Stimulated activated CD4-positive, alpha-beta T cell treated with anti-CD3 and anti-CD28 coated beads, Interleukin-4, amount 100 ng/mL, for 1 hour (primary cell): ENCODE data around the gene PXYLP1.
"Not testable (repeated sequence)": the region's sequence is repeated elsewhere in the genome, so short reads cannot be mapped to it uniquely, and the experiment has no call there.

ENCODE experiments used
- DNase-seq: peaks from one replicate; pipeline ENCODE4 v3.0.0-alpha.2; 2020

PXYLP1 gene

DNA sequence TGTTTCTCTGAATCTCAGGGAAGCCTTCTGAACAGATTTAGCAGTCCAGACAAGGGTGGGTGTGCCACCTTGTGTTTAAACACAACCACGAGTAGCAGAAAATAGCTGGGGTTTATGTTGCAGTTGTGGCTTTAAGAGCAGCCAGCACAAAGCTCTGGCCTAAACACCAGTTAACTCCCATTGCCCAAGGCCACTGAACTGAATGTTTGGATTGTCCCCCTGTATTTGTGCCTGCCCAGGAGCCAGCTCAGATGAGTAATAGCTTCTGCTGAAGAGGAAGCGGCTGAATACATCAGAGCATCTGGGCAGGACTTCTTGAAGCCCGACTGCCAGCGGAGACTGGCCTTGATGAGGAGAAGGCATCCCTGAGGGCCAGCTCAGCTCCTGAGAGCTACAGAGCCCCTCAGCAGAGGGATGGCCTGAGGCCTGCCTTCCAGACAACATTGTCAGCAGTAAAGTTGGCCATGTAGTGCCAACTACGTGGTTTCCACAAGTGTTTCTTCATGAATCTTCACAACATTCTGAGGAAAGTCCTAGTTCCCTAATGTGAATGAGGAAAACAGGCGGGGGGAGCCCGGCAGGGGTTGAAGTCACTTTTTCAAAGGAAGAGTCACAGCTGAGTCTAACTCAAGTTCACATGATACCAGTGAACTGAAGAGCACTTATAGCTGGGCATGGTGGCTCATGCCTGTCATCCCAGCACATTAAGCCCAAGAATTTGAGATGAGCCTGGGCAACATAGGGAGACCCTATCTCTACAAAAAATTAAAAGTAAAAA, 70.9 kb downstream of the PXYLP1 start:
- DNase-seq: no peak

DNA sequence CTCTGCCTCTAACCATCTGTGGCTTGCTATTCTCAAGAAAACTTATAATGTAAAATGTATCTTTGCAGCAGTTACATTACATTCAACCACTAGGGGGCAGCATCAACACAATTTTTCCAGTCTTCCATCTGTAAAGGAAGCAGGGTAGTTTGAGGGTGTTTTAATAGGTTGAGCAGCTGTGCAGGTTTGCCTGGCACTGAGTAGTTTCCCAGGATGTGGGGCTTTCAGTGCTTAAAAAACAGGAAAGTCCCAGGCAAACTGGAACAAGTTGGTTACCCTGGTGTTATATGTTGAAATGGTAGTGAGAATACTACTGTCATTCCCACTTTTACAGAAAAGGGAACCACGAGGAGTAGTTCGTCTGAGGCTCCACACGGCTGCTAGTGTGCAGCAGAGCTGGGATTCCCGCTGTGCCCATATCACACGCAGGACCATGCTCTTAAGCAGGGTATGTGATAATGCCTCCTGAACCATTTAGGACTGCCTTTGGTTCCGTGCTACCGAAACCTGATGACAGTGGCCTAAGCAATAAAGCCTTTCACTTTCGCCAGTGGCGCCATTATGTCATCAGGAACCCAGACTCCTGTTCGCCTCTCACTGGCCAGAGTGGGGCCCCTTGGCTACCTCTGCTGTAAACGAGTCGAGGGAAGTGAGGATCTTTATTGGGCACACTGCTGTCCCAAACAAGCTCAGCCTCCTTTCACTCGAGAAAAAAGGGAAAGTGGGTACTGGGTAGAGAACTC, 72.0 kb downstream of the PXYLP1 start:
- DNase-seq: no peak

DNA sequence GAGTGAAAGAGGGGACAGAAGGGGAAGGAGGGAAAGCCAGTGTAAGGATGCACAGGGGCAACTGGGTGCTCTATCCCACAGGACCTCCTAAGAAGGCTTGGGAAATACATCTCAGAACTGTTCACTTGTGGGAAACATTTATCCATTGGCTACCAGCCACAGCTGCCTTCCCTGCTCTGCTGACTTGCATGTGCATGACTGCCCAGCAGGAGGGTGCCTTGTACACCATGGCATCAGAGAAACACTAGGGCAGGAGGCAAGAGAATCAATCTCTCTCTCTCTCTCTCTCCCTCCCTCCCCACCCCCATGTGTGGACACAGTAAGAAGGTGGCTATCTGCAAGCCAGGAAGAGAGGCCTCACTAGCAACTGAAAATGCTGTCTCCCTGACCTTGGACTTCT, 73.8 kb downstream of the PXYLP1 start:
- no peak for DNase-seq

DNA sequence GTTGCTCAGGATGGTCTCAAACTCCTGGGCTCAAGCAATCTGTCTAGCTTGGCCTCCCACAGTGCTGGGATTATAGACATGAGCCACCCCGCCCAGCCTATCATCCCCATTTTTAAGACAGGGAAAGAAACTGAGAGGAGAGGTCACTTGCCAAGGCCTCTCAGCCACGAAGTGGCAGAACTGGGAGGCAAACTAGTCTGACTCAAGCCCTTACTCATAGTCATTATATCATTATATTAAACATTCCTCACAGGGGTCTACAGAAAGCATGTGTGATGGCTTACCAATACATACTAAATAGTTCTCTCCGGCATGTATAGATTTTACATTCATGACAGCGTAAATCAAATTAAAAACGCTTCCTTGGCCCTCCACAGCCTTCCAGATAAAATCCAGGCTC, 74.7 kb downstream of the PXYLP1 start:
- no peak for DNase-seq

DNA sequence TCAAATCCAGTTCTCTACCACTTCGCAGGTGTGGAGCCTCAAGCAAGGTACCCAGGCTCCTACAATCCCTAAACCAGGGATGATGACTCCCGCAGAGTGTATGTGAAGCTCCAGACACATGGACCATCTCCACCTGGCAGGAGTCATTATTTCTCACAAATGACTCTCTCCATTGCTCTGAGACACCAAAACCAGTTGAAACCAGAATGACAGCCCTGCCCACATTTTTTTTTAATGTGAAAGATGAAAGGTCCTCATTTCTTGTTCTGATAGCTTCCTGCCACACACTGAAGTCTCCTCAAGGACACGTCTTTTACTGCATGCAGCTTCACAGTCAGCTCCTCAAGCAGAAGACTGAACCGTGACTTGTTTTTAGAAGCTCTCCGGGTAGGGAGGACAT, 75.3 kb downstream of the PXYLP1 start:
- no peak for DNase-seq

DNA sequence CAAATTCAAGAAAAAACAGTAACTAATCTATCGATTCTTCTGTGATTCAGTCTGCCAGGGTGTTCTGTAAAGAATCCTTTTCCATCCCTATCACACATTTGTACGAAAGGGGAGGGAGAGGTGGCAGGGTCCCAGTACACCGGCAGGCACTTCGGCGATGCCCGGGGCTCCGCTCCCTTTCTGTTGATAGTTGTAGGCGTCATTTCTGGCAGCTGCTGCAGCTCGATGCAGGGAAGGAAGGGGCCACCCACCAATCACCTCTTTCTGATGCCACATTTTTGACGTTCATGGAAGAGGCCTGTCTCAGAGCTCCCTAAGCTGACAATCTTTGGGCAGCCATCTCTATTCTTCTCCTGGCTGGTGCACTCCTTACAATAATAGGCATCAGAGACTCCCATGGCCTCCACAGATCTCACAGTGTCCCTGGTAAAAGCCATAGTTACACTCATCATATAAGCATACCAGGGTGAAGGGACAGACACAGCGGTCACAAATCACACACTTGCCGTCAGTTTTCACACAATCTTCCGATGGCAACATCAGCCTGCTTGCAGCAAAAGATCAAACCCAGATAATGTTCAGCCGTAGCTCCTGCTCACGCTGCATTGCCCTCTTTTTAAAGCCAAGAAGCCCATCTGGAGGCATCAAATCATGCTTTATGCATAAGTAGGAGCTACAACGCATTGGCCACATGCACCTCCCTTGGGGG, 75.9 kb downstream of the PXYLP1 start:
- DNase-seq: no peak

DNA sequence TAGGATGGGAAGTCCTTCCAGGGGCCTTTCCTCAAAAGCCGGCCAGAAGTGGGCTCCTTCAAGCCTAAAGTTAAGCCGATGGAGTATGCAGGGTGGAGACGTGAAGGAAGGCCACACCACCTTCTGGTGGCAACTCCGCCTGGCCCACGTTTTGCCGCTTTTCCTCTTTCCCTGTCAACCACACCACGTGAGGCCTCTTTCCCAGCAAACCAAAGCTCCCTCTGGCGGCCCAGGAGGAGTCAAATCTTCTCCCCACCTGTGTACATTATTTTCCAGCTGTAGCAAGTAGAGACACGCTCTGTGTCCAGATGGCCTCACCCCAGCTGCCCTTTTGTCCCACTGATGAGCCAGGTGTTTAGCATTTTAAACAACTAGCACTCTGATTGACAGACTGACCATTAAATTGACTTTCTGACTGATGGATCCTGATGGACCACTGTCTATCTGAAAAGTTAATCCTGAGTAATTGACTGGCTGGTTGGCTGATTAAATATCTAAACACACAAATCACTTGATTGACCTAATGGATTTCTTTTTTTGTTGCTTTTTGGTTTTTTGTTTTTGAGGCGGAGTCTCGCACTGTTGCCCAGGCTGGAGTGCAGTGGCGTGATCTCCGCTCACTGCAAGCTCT, 77.1 kb downstream of the PXYLP1 start:
- DNase-seq: no peak

DNA sequence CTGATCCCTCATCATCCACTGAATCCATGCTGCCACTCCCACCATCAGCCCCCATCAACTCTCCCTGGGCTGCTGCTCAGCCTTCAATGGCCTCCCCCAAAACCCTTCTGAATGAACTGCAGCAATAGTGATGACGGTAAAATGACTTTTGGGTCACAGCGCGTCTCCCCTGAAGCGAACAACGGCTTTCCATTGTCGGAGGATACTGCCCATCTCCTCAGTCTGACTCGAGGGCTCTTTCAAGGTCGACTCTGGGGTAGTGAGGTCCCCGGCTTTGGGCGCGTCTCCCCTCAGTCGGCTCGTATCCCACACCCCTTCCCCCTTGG, 79.5 kb downstream of the PXYLP1 start:
- no peak for DNase-seq

DNA sequence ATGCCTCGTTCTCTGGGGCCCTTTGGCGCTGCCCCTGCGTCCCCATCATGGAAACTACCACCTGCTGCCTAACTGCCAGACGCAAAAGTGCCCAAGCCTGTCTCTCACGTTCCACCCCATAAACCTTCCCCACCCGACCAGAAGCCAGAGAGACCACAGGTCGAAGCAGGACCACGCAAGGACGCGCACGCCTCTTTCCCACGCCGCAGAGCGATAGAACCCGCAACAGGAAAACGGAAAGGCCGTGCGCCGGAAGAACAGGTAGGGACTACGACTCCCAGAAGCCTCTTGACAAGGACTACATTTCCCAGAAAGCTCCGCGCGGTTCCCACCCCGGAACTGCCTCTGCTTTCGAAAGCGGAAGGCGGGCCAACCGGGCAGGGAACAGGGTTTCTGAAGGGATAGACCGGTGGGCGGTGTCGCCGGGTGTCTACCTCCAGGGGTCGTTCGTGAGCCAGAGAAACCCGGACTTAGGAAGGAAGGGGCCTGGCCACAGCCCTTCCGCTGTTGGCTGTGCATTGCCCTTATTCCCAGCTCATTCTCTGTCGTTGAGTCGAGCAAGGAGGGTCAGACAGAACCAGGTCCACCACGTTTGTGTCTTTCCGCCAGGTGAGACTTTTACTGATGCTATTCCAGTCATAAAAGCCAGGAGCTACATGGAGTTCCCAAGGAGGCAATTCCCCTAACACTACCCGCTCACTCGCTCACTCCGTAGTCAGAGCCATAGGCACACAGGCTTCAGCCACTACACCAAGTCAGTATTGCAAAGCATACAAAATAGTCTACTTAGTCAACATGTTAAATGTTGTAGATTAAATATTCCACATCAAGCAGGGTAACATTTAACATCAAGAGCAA, 80.1 kb downstream of the PXYLP1 start:
- peak; percentile 96 for DNase-seq

DNA sequence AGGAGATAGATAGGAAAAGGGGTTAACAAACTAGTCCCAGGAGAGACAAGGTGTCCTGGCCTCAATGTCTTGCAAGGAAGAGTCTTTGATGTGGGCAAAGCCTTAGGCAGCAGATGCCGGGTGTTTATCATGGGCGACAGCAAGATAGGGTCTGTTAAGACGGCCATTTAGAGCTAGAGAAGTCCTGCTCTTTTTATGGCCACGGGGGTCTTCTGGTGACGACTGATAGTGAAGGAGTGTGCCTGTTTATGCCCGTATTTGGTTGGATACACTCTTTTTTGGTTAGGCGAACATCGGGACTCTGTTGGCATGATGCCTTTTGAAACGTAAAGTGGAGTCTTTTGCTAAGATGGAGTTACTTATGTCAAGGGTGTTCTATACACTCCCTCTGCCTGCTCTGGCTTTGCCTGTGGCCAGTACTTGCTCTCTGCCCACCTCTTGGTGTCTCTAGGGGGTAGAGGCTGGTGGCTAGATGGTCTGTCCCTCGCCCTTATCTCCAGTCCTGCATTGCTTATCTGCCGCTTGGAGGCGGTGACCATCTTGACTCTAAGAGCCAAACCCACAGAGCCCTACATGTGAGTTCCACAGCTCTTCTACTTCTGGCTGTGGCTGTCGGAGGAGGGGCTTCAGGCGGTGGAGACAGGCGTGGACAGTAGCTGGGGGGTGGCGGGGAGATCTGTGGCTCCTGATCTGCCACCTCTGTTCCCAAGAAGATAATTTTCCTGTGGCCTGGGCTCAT, 80.9 kb downstream of the PXYLP1 start:
- no peak for DNase-seq

DNA sequence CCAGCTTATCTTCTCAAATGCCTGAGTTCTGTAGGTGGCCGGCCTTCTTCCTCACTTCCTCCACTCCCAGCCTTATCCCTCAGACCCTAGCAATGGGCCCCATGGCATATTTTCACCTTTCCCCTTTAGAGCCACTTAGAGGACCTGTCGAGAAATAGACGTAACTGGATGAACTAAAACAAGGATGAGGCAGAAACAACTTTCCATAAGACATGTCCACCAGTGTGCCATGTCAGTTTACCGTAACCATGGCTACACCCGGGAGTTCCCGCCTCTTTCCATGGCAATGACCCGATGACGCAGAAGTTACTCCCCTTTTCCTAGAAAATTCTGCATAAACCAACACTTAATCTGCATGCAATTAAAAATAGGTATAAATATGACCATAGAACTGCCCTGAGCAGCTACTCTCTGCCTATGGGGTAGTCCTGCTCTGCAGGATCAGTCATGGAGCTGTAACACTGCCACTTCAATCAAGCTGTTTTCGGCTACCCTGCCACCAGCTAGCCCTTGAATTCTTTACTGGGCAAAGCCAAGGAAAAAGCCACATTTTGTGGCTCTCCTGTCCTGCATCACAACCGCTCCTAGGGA, 81.6 kb downstream of the PXYLP1 start:
- no peak for DNase-seq

DNA sequence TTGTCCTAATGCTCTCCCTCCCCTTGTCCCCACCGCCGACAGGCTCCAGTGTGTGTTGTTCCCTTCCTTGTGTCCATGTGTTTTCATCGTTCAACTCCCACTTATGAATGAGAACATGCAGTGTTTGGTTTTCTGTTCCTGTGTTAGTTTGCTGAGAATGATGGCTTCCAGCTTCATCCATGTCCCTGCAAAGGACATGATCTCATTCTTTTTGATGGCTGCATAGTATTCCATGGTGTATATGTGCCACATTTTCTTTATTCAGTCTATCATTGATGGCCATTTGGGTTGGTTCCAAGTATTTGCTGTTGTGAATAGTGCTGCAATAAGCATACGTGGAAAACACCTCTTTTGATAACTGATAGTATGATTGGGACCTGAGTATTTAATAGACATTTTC, 82.8 kb downstream of the PXYLP1 start:
- not testable (repeated sequence) for DNase-seq

DNA sequence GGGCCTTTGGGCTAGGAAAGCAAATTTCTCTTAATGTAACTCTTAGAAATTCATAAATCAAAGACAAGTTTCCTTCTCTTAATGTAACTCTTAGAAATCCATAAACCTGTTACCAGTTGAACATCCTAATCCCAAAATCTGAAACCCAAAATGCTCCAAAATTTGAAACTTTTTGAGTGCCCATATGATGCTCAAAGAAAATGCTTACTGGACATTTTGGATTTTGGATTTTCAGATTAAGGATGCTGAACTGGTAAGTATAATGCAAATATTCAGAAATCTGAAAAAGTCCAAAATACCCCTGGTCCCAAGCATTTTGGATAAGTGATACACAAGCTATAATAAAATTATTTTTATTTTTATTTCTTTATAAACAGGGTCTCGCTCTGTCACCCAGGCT, 85.2 kb downstream of the PXYLP1 start:
- DNase-seq: no peak

DNA sequence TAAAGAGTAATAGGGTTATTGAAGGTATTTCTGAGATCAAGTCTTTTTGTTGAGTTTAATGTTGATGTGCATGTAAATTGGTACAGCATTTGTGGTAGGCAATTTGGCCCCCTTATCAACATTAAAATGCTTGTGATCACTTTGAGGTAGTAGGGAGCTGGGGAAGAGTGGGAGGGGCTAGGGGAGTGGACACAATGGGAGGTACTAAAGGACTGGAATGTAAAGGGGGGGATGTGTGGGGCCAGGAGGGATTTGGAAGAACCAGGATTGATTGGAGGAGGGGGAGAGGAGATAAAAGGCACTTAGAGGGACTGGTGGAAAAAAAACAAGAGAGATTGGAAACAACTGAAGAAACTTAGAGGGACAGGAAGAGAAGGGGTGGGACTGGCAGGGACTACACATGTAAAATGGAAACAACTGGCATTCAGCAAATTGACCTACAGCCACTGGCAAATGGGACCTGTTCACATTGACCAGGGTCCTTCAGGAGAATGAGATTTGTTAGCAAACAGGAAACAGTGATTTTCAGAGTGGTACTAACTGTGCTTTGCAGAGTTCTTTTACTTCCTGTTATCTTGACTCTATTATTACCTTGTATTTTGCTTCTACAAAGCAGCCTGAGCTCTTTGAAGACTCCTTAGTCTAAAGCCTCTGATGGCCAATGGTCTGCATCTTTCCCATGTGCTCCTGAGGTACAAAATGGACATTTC, 88.9 kb downstream of the PXYLP1 start:
- no peak for DNase-seq

DNA sequence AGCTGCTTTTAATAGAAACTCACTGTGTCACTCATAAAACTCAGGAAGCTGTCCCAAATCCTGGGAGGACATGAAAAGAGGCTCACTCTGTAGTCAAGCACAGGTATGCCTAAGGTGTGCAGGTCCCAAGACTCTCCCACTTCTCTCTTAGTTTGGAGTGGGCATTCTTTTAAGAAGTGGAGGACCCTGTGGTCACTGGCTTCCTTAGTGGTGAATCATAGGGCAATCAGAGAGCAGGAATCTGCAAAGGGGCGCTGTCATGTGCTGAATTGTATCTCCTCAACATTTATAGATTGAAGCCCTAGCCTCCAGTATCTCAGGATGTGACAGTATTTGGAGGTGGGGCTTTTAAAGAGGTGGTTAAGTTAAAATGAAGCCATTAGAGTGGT, 89.5 kb downstream of the PXYLP1 start:
- no peak for DNase-seq

DNA sequence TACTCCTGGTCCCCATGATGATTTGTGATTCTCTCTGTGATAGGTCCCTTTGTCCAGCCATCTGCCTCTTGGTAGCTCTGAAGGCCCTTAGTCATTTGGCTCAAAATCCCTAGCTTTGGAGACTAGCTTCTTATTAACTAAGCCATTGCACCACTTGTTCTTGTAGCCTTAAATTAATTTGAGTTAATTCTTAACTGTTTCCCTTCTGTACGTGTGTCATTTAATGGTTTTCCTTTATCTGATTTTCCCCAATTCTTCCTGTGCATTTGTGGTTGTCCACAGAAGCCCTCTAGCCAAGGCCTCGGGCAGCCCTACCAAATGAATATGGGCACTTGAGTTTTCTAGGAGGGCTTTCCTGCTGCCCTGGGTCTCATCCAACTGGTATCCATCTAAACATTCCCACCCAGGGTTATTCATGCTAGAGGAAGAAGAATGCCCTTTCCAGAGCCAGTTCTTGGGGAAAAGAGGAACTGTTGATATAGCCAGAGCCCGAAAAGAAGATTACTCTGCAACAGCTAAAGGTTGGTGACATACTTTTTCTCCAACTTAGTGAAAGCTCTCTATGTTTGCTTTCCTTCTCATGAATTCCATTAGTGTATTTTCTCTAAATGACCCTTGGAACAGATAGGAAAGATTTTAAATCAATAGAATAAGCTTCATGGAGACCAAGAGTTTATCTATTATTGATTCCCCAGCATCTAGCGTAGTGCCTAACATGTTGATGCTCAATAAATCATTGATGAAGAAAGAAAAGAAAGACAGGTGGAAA, 92.5 kb downstream of the PXYLP1 start:
- no peak for DNase-seq

DNA sequence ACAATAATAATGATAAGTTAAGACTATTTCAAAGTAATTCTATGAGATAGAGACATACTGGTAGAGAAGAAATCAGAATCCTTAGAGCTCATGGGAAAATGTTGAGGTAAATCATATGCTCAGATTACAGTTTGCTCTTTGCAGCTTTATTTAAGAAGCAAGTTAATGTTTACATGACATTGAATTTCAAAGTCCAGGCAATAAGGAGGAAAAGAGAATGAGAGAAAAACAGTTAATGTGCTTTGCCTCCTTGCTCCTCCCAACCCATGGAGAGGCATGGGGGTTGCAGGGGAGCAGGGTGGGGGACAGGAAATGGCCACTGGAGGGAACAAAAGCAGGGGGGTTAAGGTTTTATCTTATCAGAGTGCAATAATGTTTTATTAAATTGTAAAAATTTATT, 94.5 kb downstream of the PXYLP1 start:
- no peak for DNase-seq

DNA sequence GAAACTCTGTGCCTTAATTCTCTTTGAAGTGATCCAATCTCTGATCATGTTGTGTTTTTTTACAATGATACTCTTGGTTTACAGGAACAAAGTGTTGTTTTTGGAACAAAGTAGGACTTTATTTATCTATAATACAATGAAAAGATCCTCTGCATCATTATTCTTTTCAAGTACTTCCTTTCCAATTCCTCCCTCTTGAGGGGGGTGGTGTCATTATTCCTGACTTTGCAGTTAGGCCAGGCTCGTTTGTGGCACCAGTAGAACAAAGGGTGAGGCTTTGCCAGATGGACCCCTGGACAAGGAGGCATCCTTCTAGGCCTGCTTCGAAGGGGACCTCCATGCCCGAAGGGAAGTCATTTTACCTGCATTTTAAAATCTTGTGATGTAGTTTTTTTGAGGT, 95.0 kb downstream of the PXYLP1 start:
- no peak for DNase-seq

DNA sequence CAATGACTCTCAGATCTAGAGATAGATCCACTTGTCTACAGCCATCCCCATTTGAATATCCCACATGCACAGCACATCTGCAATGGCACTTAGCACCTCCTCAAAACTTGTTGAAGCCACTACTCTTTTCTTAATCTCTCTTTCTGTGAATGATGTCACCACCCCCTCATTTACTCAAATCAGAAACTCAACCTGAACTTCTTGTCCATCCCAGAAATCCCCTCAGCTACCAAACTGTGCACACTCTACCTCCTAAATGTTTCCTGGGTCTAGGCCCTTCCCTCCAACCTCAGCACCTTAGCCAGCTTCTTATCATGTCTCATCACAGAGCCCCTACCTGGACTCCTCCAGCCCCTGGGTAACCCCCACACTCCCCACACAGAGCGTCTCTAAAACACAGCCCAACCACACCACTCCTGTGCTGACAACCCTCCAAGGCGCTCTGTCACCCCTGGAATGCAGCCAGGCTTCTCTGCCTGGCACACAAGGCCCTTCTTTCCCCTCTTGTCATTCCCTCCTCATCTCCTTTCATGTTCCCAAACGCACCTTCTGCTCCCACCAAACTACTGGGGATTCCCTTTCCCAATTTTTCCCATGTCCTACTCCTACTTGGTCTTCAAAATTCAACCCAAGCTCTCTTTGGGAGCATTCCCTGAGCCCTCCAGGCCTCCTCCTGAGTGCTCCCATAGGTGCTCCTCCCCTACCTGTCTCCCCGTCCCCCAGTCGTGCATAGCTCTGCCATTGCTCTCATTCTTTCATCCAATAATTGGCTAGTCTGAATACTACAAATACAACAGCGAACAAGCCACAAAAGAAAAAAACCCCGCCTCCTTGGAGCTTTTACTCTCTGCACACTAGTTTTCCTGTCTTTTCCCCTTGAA, 96.9 kb downstream of the PXYLP1 start:
- DNase-seq: no peak
